C4-2B (cell line): ENCODE data around the gene RSRC1.
"Not testable (repeated sequence)": the region's sequence is repeated elsewhere in the genome, so short reads cannot be mapped to it uniquely, and the experiment has no call there.

Experiments
- H3K27ac ChIP-seq: fragments of 450-650 bp; 2 replicates; pipeline ENCODE4 v1.5.1; 2017
- CTCF ChIP-seq: fragments of 450-650 bp; conservative IDR thresholded peaks from 2 replicates; pipeline ENCODE4 v1.5.1; 2017; ENCODE audit warnings: mild to moderate bottlenecking
- ZFX ChIP-seq: fragments of 450-650 bp; IDR thresholded peaks from 2 replicates; pipeline ENCODE4 v1.6.1; 2017

The RSRC1 gene

GRCh38 chr3:158528076-158528674 is 418.3 kb downstream of the RSRC1 start:
- no peak overlapping the region for H3K27ac ChIP-seq
- TF ChIP-seq CTCF (no peak), ZFX (no peak)

GRCh38 chr3:158531334-158531733 is 421.4 kb downstream of the RSRC1 start:
- TF ChIP-seq ZFX (no peak), CTCF (no peak)
- H3K27ac ChIP-seq, result no peak overlapping the region

GRCh38 chr3:158532099-158532734 is 422.3 kb downstream of the RSRC1 start:
- H3K27ac ChIP-seq, result no peak overlapping the region
- TF ChIP-seq ZFX (no peak), CTCF (peak; percentile 92)

- no peak overlapping the region for H3K27ac ChIP-seq
- TF ChIP-seq CTCF (no peak), ZFX (no peak)
These were observed 426.0 kb downstream of the RSRC1 start for GRCh38 chr3:158535918-158536317.

GRCh38 chr3:158539414-158540014 is 429.6 kb downstream of the RSRC1 start:
- TF ChIP-seq ZFX (no peak), CTCF (peak; percentile 87)
- no peak overlapping the region for H3K27ac ChIP-seq

- no peak overlapping the region for H3K27ac ChIP-seq
- TF ChIP-seq ZFX (no peak), CTCF (no peak)
These were observed 430.2 kb downstream of the RSRC1 start for GRCh38 chr3:158540066-158540465.

- TF ChIP-seq ZFX (no peak), CTCF (no peak)
- no peak overlapping the region for H3K27ac ChIP-seq
These were observed 438.8 kb downstream of the RSRC1 start for GRCh38 chr3:158548691-158549090.

GRCh38 chr3:158549938-158550337 is 440.0 kb downstream of the RSRC1 start:
- not testable (repeated sequence) for H3K27ac ChIP-seq
